ENCODE results near the gene SH3D19.

SH3D19 gene

GRCh38 chr4:151226004-151226932, 99.1 kb downstream of the SH3D19 start:
- no peaks in the 10 kb centered on the region for H3K36me3 ChIP-seq (ENCODE audit: control insufficient read depth in 4 of 4, insufficient read depth in 4 of 4, low read length in 3 of 4)
- no peak overlapping the region for H3K27ac ChIP-seq (ENCODE audit: insufficient read depth in 1 of 2, low read depth in 1 of 2, low read length in 2 of 2, poor library complexity in 1 of 2, severe bottlenecking in 2 of 2)
- DNase-seq: peak in 2 of 3 donors; percentile 20 to 32
- 100% methylated on average over 2 of the region's 10 CpGs for WGBS (ENCODE audit: insufficient coverage)
- H3K4me1 ChIP-seq (ENCODE audit: control extremely low read depth in 1 of 4, control insufficient read depth in 4 of 4, insufficient read depth in 4 of 4, low read length in 3 of 4): peaks cover 0 to 4% (median 2%) of the 10 kb centered on the region in 4 experiments
- H3K4me3 ChIP-seq (ENCODE audit: control insufficient read depth in 1 of 7, extremely low read depth in 1 of 7, insufficient read depth in 4 of 7, low read depth in 2 of 7, low read length in 6 of 7): no peak overlapping the region
- ChIA-PET CTCF (interaction anchor here (1.1 kb wide), 1 partner anchor 9 kb away, joined by 3 read pairs; no protein-coding TSS in a partner anchor), POLR2A (no interaction called here)
- H3K27me3 ChIP-seq (replicated peaks in 2 of 5; ENCODE audit: control insufficient read depth in 4 of 5, insufficient read depth in 5 of 5, low read length in 4 of 5): no peaks in the 10 kb centered on the region
- H3K9me3 ChIP-seq (ENCODE audit: control extremely low read depth in 1 of 5, control insufficient read depth in 4 of 5, insufficient read depth in 2 of 5, low read depth in 1 of 5, low read length in 4 of 5): no peaks in the 10 kb centered on the region

- no peak for DNase-seq
- H3K27ac ChIP-seq (ENCODE audit: insufficient read depth in 1 of 2, low read depth in 1 of 2, low read length in 2 of 2, poor library complexity in 1 of 2, severe bottlenecking in 2 of 2): no peak overlapping the region
- CTCF ChIA-PET: no interaction called here
- no peaks in the 10 kb centered on the region for H3K9me3 ChIP-seq (ENCODE audit: control extremely low read depth in 1 of 5, control insufficient read depth in 4 of 5, insufficient read depth in 2 of 5, low read depth in 1 of 5, low read length in 4 of 5)
- peaks cover 0 to 4% (median 2%) of the 10 kb centered on the region in 4 experiments for H3K4me1 ChIP-seq (ENCODE audit: control extremely low read depth in 1 of 4, control insufficient read depth in 4 of 4, insufficient read depth in 4 of 4, low read length in 3 of 4)
- H3K36me3 ChIP-seq (ENCODE audit: control insufficient read depth in 4 of 4, insufficient read depth in 4 of 4, low read length in 3 of 4): no peaks in the 10 kb centered on the region
- 27% methylated on average over 3 of the region's 4 CpGs for WGBS (ENCODE audit: insufficient coverage)
- POLR2A ChIA-PET: no interaction called here
- no peaks in the 10 kb centered on the region for H3K27me3 ChIP-seq (replicated peaks in 2 of 5; ENCODE audit: control insufficient read depth in 4 of 5, insufficient read depth in 5 of 5, low read length in 4 of 5)
- H3K4me3 ChIP-seq (ENCODE audit: control insufficient read depth in 1 of 7, extremely low read depth in 1 of 7, insufficient read depth in 4 of 7, low read depth in 2 of 7, low read length in 6 of 7): no peak overlapping the region
These were observed 101.9 kb downstream of the SH3D19 start for GRCh38 chr4:151223465-151223864.

GRCh38 chr4:151219948-151220347, 105.5 kb downstream of the SH3D19 start:
- WGBS (ENCODE audit: insufficient coverage): 88% methylated on average over 1 of the region's 2 CpGs
- H3K27me3 ChIP-seq (replicated peaks in 2 of 5; ENCODE audit: control insufficient read depth in 4 of 5, insufficient read depth in 5 of 5, low read length in 4 of 5): no peaks in the 10 kb centered on the region
- H3K27ac ChIP-seq (ENCODE audit: insufficient read depth in 1 of 2, low read depth in 1 of 2, low read length in 2 of 2, poor library complexity in 1 of 2, severe bottlenecking in 2 of 2): no peak overlapping the region
- H3K4me1 ChIP-seq (ENCODE audit: control extremely low read depth in 1 of 4, control insufficient read depth in 4 of 4, insufficient read depth in 4 of 4, low read length in 3 of 4): peaks cover 0 to 4% (median 2%) of the 10 kb centered on the region in 4 experiments
- H3K9me3 ChIP-seq (ENCODE audit: control extremely low read depth in 1 of 5, control insufficient read depth in 4 of 5, insufficient read depth in 2 of 5, low read depth in 1 of 5, low read length in 4 of 5): no peaks in the 10 kb centered on the region
- ChIA-PET POLR2A (no interaction called here), CTCF (no interaction called here)
- no peak overlapping the region for H3K4me3 ChIP-seq (ENCODE audit: control insufficient read depth in 1 of 7, extremely low read depth in 1 of 7, insufficient read depth in 4 of 7, low read depth in 2 of 7, low read length in 6 of 7)
- H3K36me3 ChIP-seq (ENCODE audit: control insufficient read depth in 4 of 4, insufficient read depth in 4 of 4, low read length in 3 of 4): no peaks in the 10 kb centered on the region
- no peak for DNase-seq

GRCh38 chr4:151219091-151219490, 106.3 kb downstream of the SH3D19 start:
- Histone ChIP-seq H3K4me1 (ENCODE audit: control extremely low read depth in 1 of 4, control insufficient read depth in 4 of 4, insufficient read depth in 4 of 4, low read length in 3 of 4) (peaks cover 0 to 4% (median 2%) of the 10 kb centered on the region in 4 experiments), H3K9me3 (ENCODE audit: control extremely low read depth in 1 of 5, control insufficient read depth in 4 of 5, insufficient read depth in 2 of 5, low read depth in 1 of 5, low read length in 4 of 5) (no peaks in the 10 kb centered on the region), H3K36me3 (ENCODE audit: control insufficient read depth in 4 of 4, insufficient read depth in 4 of 4, low read length in 3 of 4) (no peaks in the 10 kb centered on the region), H3K27ac (ENCODE audit: insufficient read depth in 1 of 2, low read depth in 1 of 2, low read length in 2 of 2, poor library complexity in 1 of 2, severe bottlenecking in 2 of 2) (no peak overlapping the region), H3K27me3 (replicated peaks in 2 of 5; ENCODE audit: control insufficient read depth in 4 of 5, insufficient read depth in 5 of 5, low read length in 4 of 5) (no peaks in the 10 kb centered on the region), H3K4me3 (ENCODE audit: control insufficient read depth in 1 of 7, extremely low read depth in 1 of 7, insufficient read depth in 4 of 7, low read depth in 2 of 7, low read length in 6 of 7) (no peak overlapping the region)
- CTCF ChIA-PET: no interaction called here
- DNase-seq: no peak
- POLR2A ChIA-PET: no interaction called here
- WGBS (ENCODE audit: insufficient coverage): 100% methylated on average over 1 of the region's 4 CpGs

- Histone ChIP-seq H3K4me1 (ENCODE audit: control extremely low read depth in 1 of 4, control insufficient read depth in 4 of 4, insufficient read depth in 4 of 4, low read length in 3 of 4) (peaks cover 0 to 2% (median under 1%) of the 10 kb centered on the region in 4 experiments), H3K9me3 (ENCODE audit: control extremely low read depth in 1 of 5, control insufficient read depth in 4 of 5, insufficient read depth in 2 of 5, low read depth in 1 of 5, low read length in 4 of 5) (no peaks in the 10 kb centered on the region), H3K4me3 (ENCODE audit: control insufficient read depth in 1 of 7, extremely low read depth in 1 of 7, insufficient read depth in 4 of 7, low read depth in 2 of 7, low read length in 6 of 7) (no peak overlapping the region), H3K27ac (ENCODE audit: insufficient read depth in 1 of 2, low read depth in 1 of 2, low read length in 2 of 2, poor library complexity in 1 of 2, severe bottlenecking in 2 of 2) (no peak overlapping the region), H3K36me3 (ENCODE audit: control insufficient read depth in 4 of 4, insufficient read depth in 4 of 4, low read length in 3 of 4) (no peaks in the 10 kb centered on the region), H3K27me3 (replicated peaks in 2 of 5; ENCODE audit: control insufficient read depth in 4 of 5, insufficient read depth in 5 of 5, low read length in 4 of 5) (no peaks in the 10 kb centered on the region)
- 83% methylated on average over 1 of the region's 2 CpGs for WGBS (ENCODE audit: insufficient coverage)
- DNase-seq: no peak
- ChIA-PET POLR2A (no interaction called here), CTCF (no interaction called here)
These were observed 107.1 kb downstream of the SH3D19 start for GRCh38 chr4:151218343-151218742.

- H3K27me3 ChIP-seq (replicated peaks in 2 of 5; ENCODE audit: control insufficient read depth in 4 of 5, insufficient read depth in 5 of 5, low read length in 4 of 5): no peaks in the 10 kb centered on the region
- WGBS (ENCODE audit: insufficient coverage): no CpG with 5 or more reads among the region's 2 CpGs
- H3K27ac ChIP-seq (ENCODE audit: insufficient read depth in 1 of 2, low read depth in 1 of 2, low read length in 2 of 2, poor library complexity in 1 of 2, severe bottlenecking in 2 of 2): no peak overlapping the region
- POLR2A ChIA-PET: no interaction called here
- no peaks in the 10 kb centered on the region for H3K4me1 ChIP-seq (ENCODE audit: control extremely low read depth in 1 of 4, control insufficient read depth in 4 of 4, insufficient read depth in 4 of 4, low read length in 3 of 4)
- H3K4me3 ChIP-seq (ENCODE audit: control insufficient read depth in 1 of 7, extremely low read depth in 1 of 7, insufficient read depth in 4 of 7, low read depth in 2 of 7, low read length in 6 of 7): no peak overlapping the region
- CTCF ChIA-PET: interaction anchor here (1.0 kb wide), 1 partner anchor 9 kb away, joined by 3 read pairs; no protein-coding TSS in a partner anchor
- no peak for DNase-seq
- no peaks in the 10 kb centered on the region for H3K36me3 ChIP-seq (ENCODE audit: control insufficient read depth in 4 of 4, insufficient read depth in 4 of 4, low read length in 3 of 4)
- no peaks in the 10 kb centered on the region for H3K9me3 ChIP-seq (ENCODE audit: control extremely low read depth in 1 of 5, control insufficient read depth in 4 of 5, insufficient read depth in 2 of 5, low read depth in 1 of 5, low read length in 4 of 5)
These were observed 108.1 kb downstream of the SH3D19 start for GRCh38 chr4:151217326-151217725.

GRCh38 chr4:151215295-151215694, 110.1 kb downstream of the SH3D19 start:
- CTCF ChIA-PET: no interaction called here

More at GRCh38 chr4:151215295-151215694, 110.1 kb downstream of the SH3D19 start:
- Histone ChIP-seq H3K4me3 (ENCODE audit: control insufficient read depth in 1 of 7, extremely low read depth in 1 of 7, insufficient read depth in 4 of 7, low read depth in 2 of 7, low read length in 6 of 7) (no peak overlapping the region), H3K36me3 (ENCODE audit: control insufficient read depth in 4 of 4, insufficient read depth in 4 of 4, low read length in 3 of 4) (no peaks in the 10 kb centered on the region), H3K4me1 (ENCODE audit: control extremely low read depth in 1 of 4, control insufficient read depth in 4 of 4, insufficient read depth in 4 of 4, low read length in 3 of 4) (no peaks in the 10 kb centered on the region), H3K9me3 (ENCODE audit: control extremely low read depth in 1 of 5, control insufficient read depth in 4 of 5, insufficient read depth in 2 of 5, low read depth in 1 of 5, low read length in 4 of 5) (no peaks in the 10 kb centered on the region), H3K27ac (ENCODE audit: insufficient read depth in 1 of 2, low read depth in 1 of 2, low read length in 2 of 2, poor library complexity in 1 of 2, severe bottlenecking in 2 of 2) (no peak overlapping the region), H3K27me3 (replicated peaks in 2 of 5; ENCODE audit: control insufficient read depth in 4 of 5, insufficient read depth in 5 of 5, low read length in 4 of 5) (no peaks in the 10 kb centered on the region)
- no peak for DNase-seq
- WGBS (ENCODE audit: insufficient coverage): 100% methylated on average over 1 of the region's 1 CpG
- POLR2A ChIA-PET: no interaction called here

All from common myeloid progenitor, CD34-positive (primary cell).